A673 (cell line): ENCODE results near the gene CTCF.

Experiments
- CTCF ChIP-seq: fragments of 300-800, 200-600 bp; sonication (generic); conservative IDR thresholded peaks from 2 replicates; pipeline ENCODE4 v1.5.1; 2017; ENCODE audit warnings: low read depth, mild to moderate bottlenecking, antibody characterized with exemption, low read length, moderate library complexity, mixed read lengths
- EZH2 ChIP-seq: fragments of 200-600 bp; sonication (generic); IDR thresholded peaks from 2 replicates; pipeline ENCODE4 v1.6.1; 2017; ENCODE audit warnings: borderline replicate concordance, low read depth, mild to moderate bottlenecking, mixed read lengths, antibody characterized with exemption, low read length; ENCODE audit not compliant: poor library complexity, severe bottlenecking

DNA sequence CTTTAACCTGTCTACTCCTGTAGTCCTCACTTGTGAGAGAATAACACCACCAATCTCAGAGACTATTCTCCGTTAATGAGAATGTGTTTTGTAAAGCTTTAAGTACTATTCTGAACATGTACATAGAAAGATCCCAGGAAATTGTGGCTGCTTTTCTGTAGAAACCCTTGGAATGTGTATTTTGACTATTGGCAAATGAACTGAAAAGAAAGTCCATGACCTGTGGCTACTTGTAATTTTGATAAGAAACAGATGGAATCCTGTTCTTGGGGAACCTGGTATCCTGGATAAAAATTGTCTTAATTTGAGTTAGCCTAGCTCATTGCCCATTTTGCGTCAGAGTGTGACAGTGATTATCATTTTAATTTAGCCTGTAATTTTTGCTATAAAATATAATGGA, 9.1 kb downstream of the CTCF start:
- TF ChIP-seq CTCF: no peak
- no peak for TF ChIP-seq EZH2
